Stomach (tissue), 9 donors: ENCODE data around the gene ARF1. TPM values are rescaled to one million over a fixed set of nuclear protein-coding genes. Genes with fewer than 3 reads are reported as not detected.

Experiments
- DNase-seq, 2 donors: peaks; one replicate each; pipeline versions ENCODE4 v3.0.0 to v3.0.0-alpha.2; 2013 to 2019
- H3K27ac ChIP-seq, 5 donors: fragments of 200-600 bp in 4 of 5; sonication (generic) in 4 of 5; one replicate each; pipeline ENCODE4 v1.5.1; 2013 to 2019; ENCODE audit warnings: mild to moderate bottlenecking in 1 of 5, moderate library complexity in 1 of 5
- H3K27me3 ChIP-seq, 3 donors: fragments of 200-600 bp; sonication (generic); one replicate each; pipeline ENCODE4 v1.5.1; 2017 to 2019; ENCODE audit warnings: mixed run types in 1 of 3
- H3K36me3 ChIP-seq, 4 donors: fragments of 200-600 bp; sonication (generic); 1 replicate in 3 of 4; 2 replicates in 1 of 4; pipeline ENCODE4 v1.5.1; 2016 to 2019
- H3K4me1 ChIP-seq, 4 donors: fragments of 200-600 bp; sonication (generic); one replicate each; pipeline ENCODE4 v1.5.1; 2016 to 2019
- H3K4me3 ChIP-seq, 4 donors: fragments of 200-600 bp; sonication (generic) in 3 of 4; one replicate each; pipeline ENCODE4 v1.5.1; 2016 to 2019; ENCODE audit warnings: mild to moderate bottlenecking in 1 of 4
- H3K9me3 ChIP-seq, 4 donors: fragments of 200-600 bp; sonication (generic); one replicate each; pipeline ENCODE4 v1.5.1; 2016 to 2019
- EP300 ChIP-seq: sonication (generic); formaldehyde crosslinking; IDR thresholded peaks from one replicate; pipeline ENCODE4 v1.6.1; 2017; ENCODE audit warnings: antibody characterized with exemption
- POLR2A ChIP-seq, 4 donors: fragments of 450-650 bp; IDR thresholded peaks; one replicate each; pipeline ENCODE4 v1.6.1; 2016; ENCODE audit warnings: antibody characterized with exemption in 4 of 4, control low read depth in 2 of 4, mild to moderate bottlenecking in 1 of 4, moderate library complexity in 1 of 4
- POLR2AphosphoS5 ChIP-seq, 3 donors: sonication (generic); formaldehyde crosslinking; IDR thresholded peaks; one replicate each; pipeline ENCODE4 v1.6.1; 2016; ENCODE audit warnings: antibody characterized with exemption in 3 of 3
- WGBS, 5 donors: extraction: QIAGEN DNeasy Blood & Tissue Kit in 3 of 5; methylation state at CpG; one replicate each; pipeline versions ENCODE4 v1.1.5 to v1.1.7; 2013 to 2018; 5-methylcytosine and 5-hydroxymethylcytosine counted together
- intact Hi-C: fragments of 100-400 bp; cut with DNase I; formaldehyde crosslinking; loops from one replicate; pipeline ENCODE4 v1.15.1; 2023; ENCODE audit warnings: low total_unique reads
- polyA plus RNA-seq, 3 donors: library from polyadenylated mRNA; stranded (reverse); fragments of 200-250 nt; gene quantifications; one replicate each; pipeline ENCODE4 v1.2.3, GENCODE V29; 2013
- total RNA-seq, 5 donors: library from RNA; depleted of rRNA; stranded (reverse); fragments of >200 nt; gene quantifications; one replicate each; pipeline versions ENCODE4 v1.1.0 to v1.2.3, GENCODE V29; 2014 to 2016
- TF ChIP-seq, protein P1 (sequence below), 7 experiments: fragments of 450-650 bp in 4 of 7; fragments of 200-600 bp in 3 of 7; sonication (generic) in 3 of 7; IDR thresholded peaks; one replicate each; pipeline ENCODE4 v1.5.1; 2016 to 2019; ENCODE audit warnings: antibody characterized with exemption in 7 of 7, control low read depth in 2 of 7, mild to moderate bottlenecking in 1 of 7
- donor health status: healthy with polysubstance abuse.
- donor health status: Bipolar disorder and iron deficiency.
- donor health status: healthy.

The ARF1 gene
- total and polyA plus RNA-seq, 8 donors = 111 to 310 (median 200) TPM

- TF ChIP-seq POLR2A (IDR thresholded peaks at IDR 0.05) (no peak), EP300 (no peak), POLR2AphosphoS5 (IDR thresholded peaks at IDR 0.05) (no peak)
- TF ChIP-seq, protein P1, sequence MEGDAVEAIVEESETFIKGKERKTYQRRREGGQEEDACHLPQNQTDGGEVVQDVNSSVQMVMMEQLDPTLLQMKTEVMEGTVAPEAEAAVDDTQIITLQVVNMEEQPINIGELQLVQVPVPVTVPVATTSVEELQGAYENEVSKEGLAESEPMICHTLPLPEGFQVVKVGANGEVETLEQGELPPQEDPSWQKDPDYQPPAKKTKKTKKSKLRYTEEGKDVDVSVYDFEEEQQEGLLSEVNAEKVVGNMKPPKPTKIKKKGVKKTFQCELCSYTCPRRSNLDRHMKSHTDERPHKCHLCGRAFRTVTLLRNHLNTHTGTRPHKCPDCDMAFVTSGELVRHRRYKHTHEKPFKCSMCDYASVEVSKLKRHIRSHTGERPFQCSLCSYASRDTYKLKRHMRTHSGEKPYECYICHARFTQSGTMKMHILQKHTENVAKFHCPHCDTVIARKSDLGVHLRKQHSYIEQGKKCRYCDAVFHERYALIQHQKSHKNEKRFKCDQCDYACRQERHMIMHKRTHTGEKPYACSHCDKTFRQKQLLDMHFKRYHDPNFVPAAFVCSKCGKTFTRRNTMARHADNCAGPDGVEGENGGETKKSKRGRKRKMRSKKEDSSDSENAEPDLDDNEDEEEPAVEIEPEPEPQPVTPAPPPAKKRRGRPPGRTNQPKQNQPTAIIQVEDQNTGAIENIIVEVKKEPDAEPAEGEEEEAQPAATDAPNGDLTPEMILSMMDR (IDR thresholded peaks at IDR 0.05) = no peak
- H3K27me3 ChIP-seq = peaks cover 0 to 45% (median 5%) of the 10 kb centered on the region in 3 donors
- no peaks in the 10 kb centered on the region for H3K36me3 ChIP-seq
- no peaks in the 10 kb centered on the region for H3K9me3 ChIP-seq
- H3K4me3 ChIP-seq = no peak overlapping the region
- intact Hi-C loops = loop anchor here (10.0 kb wide), 1 partner anchor 288 kb away; no protein-coding TSS in a partner anchor
- H3K27ac ChIP-seq = no peak overlapping the region
- no peaks in the 10 kb centered on the region for H3K4me1 ChIP-seq
- DNase-seq = peak in 1 of 2 donors; percentile 24
- WGBS, 5 donors = 66 to 68% (median 67%) methylated on average over 18 to 23 of the region's 23 CpGs
These were observed 9.2 kb upstream of the ARF1 start for GRCh38 chr1:228073061-228073856.

GRCh38 chr1:228073857-228074545, 8.5 kb upstream of the ARF1 start:
- H3K4me1 ChIP-seq = no peaks in the 10 kb centered on the region
- H3K27ac ChIP-seq = no peak overlapping the region
- H3K4me3 ChIP-seq = no peak overlapping the region
- H3K27me3 ChIP-seq = peaks cover 0 to 37% (median 5%) of the 10 kb centered on the region in 3 donors
- 32 to 42% (median 35%) methylated on average over 14 to 16 of the region's 16 CpGs for WGBS, 5 donors
- TF ChIP-seq EP300 (no peak), POLR2A (IDR thresholded peaks at IDR 0.05) (no peak), POLR2AphosphoS5 (IDR thresholded peaks at IDR 0.05) (no peak)
- TF ChIP-seq, protein P1 (IDR thresholded peaks at IDR 0.05) = peak in 1 of 7 experiments; percentile 11
- H3K9me3 ChIP-seq = no peaks in the 10 kb centered on the region
- peak; percentile 31 to 61 for DNase-seq
- intact Hi-C loops = loop anchor here (10.0 kb wide), 1 partner anchor 289 kb away; no protein-coding TSS in a partner anchor
- H3K36me3 ChIP-seq = no peaks in the 10 kb centered on the region

DNA sequence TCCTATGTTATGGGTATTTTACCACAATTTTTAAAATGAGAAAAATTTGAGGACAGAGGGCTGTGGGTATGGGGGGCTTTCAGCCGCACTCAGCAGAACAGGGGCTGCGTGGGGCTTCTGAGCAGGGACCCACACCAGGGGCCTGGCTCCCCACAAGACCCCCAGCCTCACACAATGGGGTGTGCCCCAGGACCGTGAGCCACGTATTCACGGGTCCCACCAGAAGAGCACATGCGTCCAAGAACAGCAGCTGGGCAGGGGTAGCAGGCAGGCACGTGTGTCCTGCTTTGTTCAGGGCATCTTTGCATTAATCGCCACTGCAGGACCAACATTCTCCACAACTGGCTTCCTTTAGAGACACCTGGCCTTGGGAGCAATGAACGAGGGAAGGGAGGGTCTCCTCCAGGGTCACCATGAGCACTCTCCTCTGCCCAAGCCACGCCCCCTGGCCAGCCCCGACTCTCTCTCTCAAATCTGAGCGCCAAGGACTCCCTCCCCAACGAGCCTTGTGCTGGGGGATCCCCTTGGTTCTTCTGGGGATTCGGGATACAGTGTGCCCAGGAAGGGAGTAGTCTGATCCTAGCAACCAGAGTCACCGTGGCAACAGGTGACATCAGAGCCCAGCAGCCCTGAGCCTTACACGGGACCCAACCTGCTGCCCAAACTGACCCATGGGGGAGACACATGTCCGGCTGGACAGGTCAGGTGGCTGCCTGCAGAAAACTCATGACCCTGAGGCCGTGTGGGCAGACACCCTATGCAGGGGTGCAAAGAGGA, 7.4 kb upstream of the ARF1 start:
- Histone ChIP-seq H3K36me3 (no peaks in the 10 kb centered on the region), H3K4me1 (no peaks in the 10 kb centered on the region), H3K9me3 (no peaks in the 10 kb centered on the region), H3K27ac (no peak overlapping the region), H3K4me3 (no peak overlapping the region), H3K27me3 (peaks cover 0 to 26% (median 5%) of the 10 kb centered on the region in 3 donors)
- WGBS, 5 donors = 33 to 42% (median 37%) methylated on average over 15 to 18 of the region's 18 CpGs
- peak in 1 of 2 donors; percentile 24 for DNase-seq
- intact Hi-C loops = loop anchor here (10.0 kb wide), 1 partner anchor 290 kb away; no protein-coding TSS in a partner anchor
- TF ChIP-seq POLR2AphosphoS5 (IDR thresholded peaks at IDR 0.05) (no peak), EP300 (no peak), POLR2A (IDR thresholded peaks at IDR 0.05) (no peak)
- TF ChIP-seq, protein P1 (IDR thresholded peaks at IDR 0.05) = no peak
